Activated CD4-positive, alpha-beta T cell treated with anti-CD3 and anti-CD28 coated beads for 36 hours (primary cell): ENCODE results near the gene POC1B. TPM values are rescaled to one million over a fixed set of nuclear protein-coding genes. Genes with fewer than 3 reads are reported as not detected.

Experiments
- ATAC-seq: fragments of 200-7000 bp; cut with Tn5 transposase; one replicate; pipeline ENCODE4 v1.10.0; 2021; ENCODE audit warnings: mild to moderate bottlenecking, moderate library complexity
- CTCF ChIA-PET: fragments of 350-600 bp; sonication (Branson Sonifier 250); formaldehyde crosslinking; loops from one replicate; lab custom pipeline; 2021; ENCODE audit warnings: antibody characterized with exemption; lab: Charles Lee
- POLR2A ChIA-PET: fragments of 350-600 bp; sonication (Branson Sonifier 250); formaldehyde crosslinking; loops from one replicate; lab custom pipeline; 2021; ENCODE audit warnings: antibody characterized with exemption, inconsistent platforms; lab: Charles Lee
- DNase-seq: peaks from one replicate; pipeline ENCODE4 v3.0.0-alpha.2; 2020
- H3K27ac Mint-ChIP-seq: one replicate; pipeline ENCODE4 v1.8.0; 2021; ENCODE audit warnings: mixed read lengths
- H3K27me3 Mint-ChIP-seq: one replicate; pipeline ENCODE4 v1.8.0; 2021; ENCODE audit warnings: mixed read lengths
- H3K36me3 Mint-ChIP-seq: one replicate; pipeline ENCODE4 v1.8.0; 2021; ENCODE audit warnings: low read depth, mixed read lengths
- H3K4me1 Mint-ChIP-seq: one replicate; pipeline ENCODE4 v1.8.0; 2021; ENCODE audit warnings: mixed read lengths
- H3K4me3 Mint-ChIP-seq: one replicate; pipeline ENCODE4 v1.8.0; 2021; ENCODE audit warnings: mild to moderate bottlenecking, moderate library complexity, mixed read lengths
- H3K9me3 Mint-ChIP-seq: one replicate; pipeline ENCODE4 v1.8.0; 2021; ENCODE audit warnings: low read depth, mixed read lengths
- intact Hi-C, 2 experiments: fragments of 100-400 bp; cut with DNase I in 1 of 2; cut with micrococcal nuclease in 1 of 2; formaldehyde crosslinking; loops; one replicate each; pipeline versions ENCODE4 v1.14.2 to v1.15.1; 2022 to 2024; cut with DNase I, micrococcal nuclease
- total RNA-seq, 2 experiments: library from RNA; stranded (reverse); gene quantifications; one replicate each; pipeline ENCODE4 v1.2.3, GENCODE V29; 2021

The POC1B gene
- total RNA-seq, 2 experiments from 2014 or later, result 31.1 to 47.5 TPM

DNA sequence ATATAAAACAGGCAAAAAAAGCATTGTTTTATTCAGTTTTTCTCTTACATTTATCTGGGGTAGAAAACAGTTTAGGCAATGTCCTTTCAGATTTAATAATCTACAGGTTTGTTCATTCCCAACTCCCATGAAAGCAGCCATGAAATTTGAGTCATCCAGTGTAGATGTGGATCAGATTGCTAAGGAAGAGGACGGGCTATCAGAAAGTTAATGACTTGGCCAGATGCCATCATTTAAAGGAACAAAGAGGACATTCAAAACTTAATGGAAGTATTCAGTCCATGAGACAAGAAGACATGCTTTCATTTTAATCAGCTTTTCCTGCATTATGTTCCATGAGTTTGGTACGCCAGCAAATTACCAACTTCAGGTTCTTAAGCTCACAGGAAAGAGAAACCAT, 31.1 kb upstream of the POC1B start:
- ChIA-PET CTCF (no interaction called here), POLR2A (no interaction called here)
- no peaks in the 10 kb centered on the region for H3K27me3 Mint-ChIP-seq
- no peak overlapping the region for H3K27ac Mint-ChIP-seq
- no peaks in the 10 kb centered on the region for H3K9me3 Mint-ChIP-seq
- H3K4me1 Mint-ChIP-seq, result no peaks in the 10 kb centered on the region
- H3K36me3 Mint-ChIP-seq, result no peaks in the 10 kb centered on the region
- DNase-seq (no peak), ATAC-seq (no peak)
- intact Hi-C loops, result no loop called here
- H3K4me3 Mint-ChIP-seq, result no peak overlapping the region

- no peak for ATAC-seq
- no peaks in the 10 kb centered on the region for H3K27me3 Mint-ChIP-seq
- intact Hi-C loops, result no loop called here
- H3K4me1 Mint-ChIP-seq, result no peaks in the 10 kb centered on the region
- H3K4me3 Mint-ChIP-seq, result no peak overlapping the region
- ChIA-PET POLR2A (no interaction called here), CTCF (interaction anchor here (0.6 to 2.7 kb wide), 2 partner anchors 9 to 706 kb away, joined by 3 to 13 read pairs; no protein-coding TSS in a partner anchor)
- H3K36me3 Mint-ChIP-seq, result no peaks in the 10 kb centered on the region
- no peak for DNase-seq
- H3K27ac Mint-ChIP-seq, result no peak overlapping the region
- no peaks in the 10 kb centered on the region for H3K9me3 Mint-ChIP-seq
Measured at GRCh38 chr12:89552376-89552775, 26.5 kb upstream of the POC1B start.

- no peaks in the 10 kb centered on the region for H3K9me3 Mint-ChIP-seq
- no peaks in the 10 kb centered on the region for H3K36me3 Mint-ChIP-seq
- POLR2A ChIA-PET, result no interaction called here
- no peaks in the 10 kb centered on the region for H3K27me3 Mint-ChIP-seq
- intact Hi-C loops, result no loop called here
- no peak for ATAC-seq
- CTCF ChIA-PET, result interaction anchor here (0.6 to 2.7 kb wide), 2 partner anchors 8 to 706 kb away, joined by 3 to 13 read pairs; no protein-coding TSS in a partner anchor
- DNase-seq, result no peak
- H3K4me1 Mint-ChIP-seq, result no peaks in the 10 kb centered on the region
- H3K4me3 Mint-ChIP-seq, result no peak overlapping the region
- H3K27ac Mint-ChIP-seq, result no peak overlapping the region
Measured at GRCh38 chr12:89551747-89552146, 25.9 kb upstream of the POC1B start.

DNA sequence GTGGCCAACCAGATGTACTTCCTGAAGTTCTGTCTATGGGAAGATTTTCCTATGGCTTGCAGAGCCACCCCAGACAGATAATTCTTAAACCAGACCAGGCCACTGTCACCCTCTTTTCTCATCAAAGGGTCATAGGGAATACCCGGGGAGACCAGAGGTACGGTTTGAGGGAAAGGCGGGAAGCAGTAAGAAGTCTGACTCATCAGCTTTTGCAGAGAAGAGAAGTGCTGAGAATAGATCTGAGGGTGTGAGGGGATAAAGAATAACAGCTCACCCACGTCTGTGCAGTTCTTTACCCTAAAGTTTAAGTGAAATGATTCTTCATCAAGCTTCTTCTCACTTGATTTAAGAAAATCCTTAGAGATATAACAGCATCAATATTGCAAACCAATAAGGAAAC, 21.3 kb upstream of the POC1B start:
- H3K36me3 Mint-ChIP-seq, result no peaks in the 10 kb centered on the region
- H3K27ac Mint-ChIP-seq, result no peak overlapping the region
- no peak for DNase-seq
- H3K9me3 Mint-ChIP-seq, result no peaks in the 10 kb centered on the region
- ChIA-PET CTCF (interaction anchor here (0.6 to 1.0 kb wide), 3 partner anchors 553 to 967 kb away, joined by 3 read pairs; partner anchors contain the start of gene KITLG), POLR2A (no interaction called here)
- ATAC-seq, result no peak
- H3K4me3 Mint-ChIP-seq, result no peak overlapping the region
- intact Hi-C loops, result loop anchor here (10.0 kb wide), 1 partner anchor 708 kb away; no protein-coding TSS in a partner anchor
- peaks cover 4% of the 10 kb centered on the region for H3K4me1 Mint-ChIP-seq
- H3K27me3 Mint-ChIP-seq, result peaks cover 3% of the 10 kb centered on the region

DNA sequence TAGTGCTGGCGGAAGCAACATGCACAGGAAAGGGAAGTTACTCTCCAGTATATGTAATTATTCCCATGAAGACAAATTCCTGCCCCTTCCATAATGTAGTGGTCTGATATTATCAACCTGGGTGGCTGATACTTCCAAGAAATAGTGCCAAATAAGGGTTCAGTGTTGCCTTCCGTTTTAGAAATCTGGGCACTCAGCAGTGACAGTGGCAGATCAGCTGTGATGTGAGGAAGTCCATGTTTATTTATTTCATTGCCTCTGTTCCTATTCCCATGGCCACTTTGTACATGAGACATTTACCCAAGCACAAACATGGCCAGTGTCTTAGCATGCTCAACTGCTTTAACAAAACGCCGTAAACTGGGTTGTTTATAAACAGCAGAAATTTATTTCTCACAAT, 20.3 kb upstream of the POC1B start:
- Mint-ChIP-seq H3K4me3 (no peak overlapping the region), H3K4me1 (peaks cover 4% of the 10 kb centered on the region), H3K27ac (no peak overlapping the region), H3K27me3 (peaks cover 3% of the 10 kb centered on the region), H3K9me3 (no peaks in the 10 kb centered on the region), H3K36me3 (no peaks in the 10 kb centered on the region)
- intact Hi-C loops, result loop anchor here (10.0 kb wide), 1 partner anchor 709 kb away; no protein-coding TSS in a partner anchor
- ATAC-seq (no peak), DNase-seq (no peak)
- POLR2A ChIA-PET, result no interaction called here
- CTCF ChIA-PET, result no interaction called here

GRCh38 chr12:89544681-89545184, 18.9 kb upstream of the POC1B start:
- Mint-ChIP-seq H3K4me1 (peaks cover 4% of the 10 kb centered on the region), H3K36me3 (no peaks in the 10 kb centered on the region), H3K27me3 (peaks cover 3% of the 10 kb centered on the region), H3K4me3 (no peak overlapping the region), H3K27ac (no peak overlapping the region), H3K9me3 (no peaks in the 10 kb centered on the region)
- intact Hi-C loops, result loop anchor here (5.0 to 10.0 kb wide), 4 partner anchors 618 to 1398 kb away; no protein-coding TSS in a partner anchor
- no peak for ATAC-seq
- POLR2A ChIA-PET, result interaction anchor here (0.6 kb wide), 1 partner anchor 784 kb away, joined by 3 read pairs; no protein-coding TSS in a partner anchor
- DNase-seq, result no peak
- CTCF ChIA-PET, result interaction anchor here (0.6 to 2.8 kb wide), 21 partner anchors 8 to 1012 kb away, joined by 3 to 21 read pairs (median 4); partner anchors contain the start of genes ATP2B1 and GALNT4

DNA sequence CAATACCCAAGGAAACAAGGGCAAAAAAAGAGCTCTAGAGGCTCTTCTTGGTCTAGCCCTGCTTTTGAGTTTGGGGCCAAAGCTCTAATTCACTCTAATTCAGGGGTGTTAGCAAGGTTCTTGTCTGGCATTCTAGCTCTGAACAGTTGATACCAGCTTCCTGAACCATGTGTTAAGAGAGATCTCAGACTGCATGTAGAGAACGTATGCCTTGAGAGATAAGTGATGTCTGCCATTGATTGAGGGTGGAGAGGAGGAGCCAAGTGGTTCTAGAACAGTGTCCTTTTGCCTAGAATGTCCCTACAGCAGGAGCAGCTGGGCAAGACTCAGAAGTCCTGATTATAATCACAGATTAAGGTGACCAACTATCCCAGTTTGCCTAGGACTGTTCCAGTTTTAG, 18.2 kb upstream of the POC1B start:
- H3K36me3 Mint-ChIP-seq, result no peaks in the 10 kb centered on the region
- no peak overlapping the region for H3K4me3 Mint-ChIP-seq
- ChIA-PET CTCF (interaction anchor here (0.7 to 2.8 kb wide), 29 partner anchors 8 to 1151 kb away, joined by 3 to 21 read pairs (median 4); partner anchors contain the start of genes ATP2B1 and GALNT4), POLR2A (no interaction called here)
- H3K9me3 Mint-ChIP-seq, result no peaks in the 10 kb centered on the region
- H3K27me3 Mint-ChIP-seq, result peaks cover 3% of the 10 kb centered on the region
- DNase-seq (no peak), ATAC-seq (no peak)
- intact Hi-C loops, result loop anchor here (5.0 to 10.0 kb wide), 4 partner anchors 618 to 1398 kb away; no protein-coding TSS in a partner anchor
- H3K27ac Mint-ChIP-seq, result no peak overlapping the region
- H3K4me1 Mint-ChIP-seq, result peaks cover 4% of the 10 kb centered on the region

- ChIA-PET POLR2A (no interaction called here), CTCF (interaction anchor here (0.6 to 2.8 kb wide), 37 partner anchors 9 to 1152 kb away, joined by 3 to 21 read pairs (median 3); partner anchors contain the start of gene GALNT4)
- H3K4me1 Mint-ChIP-seq, result peaks cover 4% of the 10 kb centered on the region
- no peak overlapping the region for H3K4me3 Mint-ChIP-seq
- ATAC-seq, result peak; percentile 87
- H3K9me3 Mint-ChIP-seq, result no peaks in the 10 kb centered on the region
- H3K27me3 Mint-ChIP-seq, result peaks cover 3% of the 10 kb centered on the region
- no peak overlapping the region for H3K27ac Mint-ChIP-seq
- no peaks in the 10 kb centered on the region for H3K36me3 Mint-ChIP-seq
- intact Hi-C loops, result loop anchor here (1.0 to 10.0 kb wide), 10 partner anchors 166 to 1416 kb away; no protein-coding TSS in a partner anchor
- peak; percentile 77 for DNase-seq
Measured at GRCh38 chr12:89542912-89543592, 17.2 kb upstream of the POC1B start.

DNA sequence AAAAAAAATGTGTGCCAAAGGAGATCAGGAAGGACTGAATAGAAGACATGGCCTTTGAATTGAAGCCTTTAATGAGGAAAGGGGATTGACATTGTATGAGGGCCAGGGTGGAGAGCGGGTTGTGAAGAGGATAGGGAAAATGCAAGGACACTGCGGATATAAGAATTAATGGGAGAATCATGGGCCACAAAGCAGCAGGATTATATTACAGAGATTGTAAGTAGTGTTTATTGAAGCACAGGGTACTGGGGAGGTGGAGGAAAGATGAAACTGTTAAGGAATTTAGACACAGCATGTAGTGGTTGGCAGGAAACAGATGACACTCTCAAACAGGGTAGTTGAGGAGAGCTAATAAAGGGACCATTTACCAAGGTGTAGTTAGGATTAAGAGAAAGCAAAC, 16.4 kb upstream of the POC1B start:
- Mint-ChIP-seq H3K4me1 (peaks cover 4% of the 10 kb centered on the region), H3K36me3 (no peaks in the 10 kb centered on the region), H3K27ac (no peak overlapping the region), H3K9me3 (no peaks in the 10 kb centered on the region), H3K4me3 (no peak overlapping the region), H3K27me3 (peaks cover 3% of the 10 kb centered on the region)
- POLR2A ChIA-PET, result no interaction called here
- CTCF ChIA-PET, result interaction anchor here (0.6 to 2.8 kb wide), 10 partner anchors 9 to 561 kb away, joined by 3 to 21 read pairs (median 3); no protein-coding TSS in a partner anchor
- no peak for DNase-seq
- ATAC-seq, result no peak
- intact Hi-C loops, result loop anchor here (2.0 to 10.0 kb wide), 7 partner anchors 561 to 1417 kb away; no protein-coding TSS in a partner anchor

DNA sequence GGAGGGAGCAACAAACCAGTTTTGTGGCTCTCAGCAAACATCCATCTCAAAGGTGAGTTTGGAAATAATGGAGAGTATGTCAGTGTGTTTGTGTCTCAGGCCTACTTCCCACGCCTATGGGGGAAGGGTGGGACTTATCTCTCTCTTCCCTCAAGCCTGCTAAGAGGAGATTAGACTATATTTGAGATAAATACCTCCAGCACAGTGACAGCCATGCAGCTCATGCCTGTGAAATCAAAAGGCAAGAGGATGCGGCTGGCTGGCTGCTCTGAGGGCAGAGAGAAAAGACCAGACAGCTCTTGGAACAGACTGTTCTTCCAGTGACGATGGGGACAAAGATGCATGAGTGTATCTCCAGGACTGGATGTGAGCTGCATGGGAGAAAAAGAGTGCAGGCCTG, 14.7 kb upstream of the POC1B start:
- no peak overlapping the region for H3K4me3 Mint-ChIP-seq
- H3K27me3 Mint-ChIP-seq, result no peaks in the 10 kb centered on the region
- DNase-seq (no peak), ATAC-seq (no peak)
- intact Hi-C loops, result loop anchor here (5.0 to 10.0 kb wide), 4 partner anchors 622 to 1402 kb away; no protein-coding TSS in a partner anchor
- no peaks in the 10 kb centered on the region for H3K36me3 Mint-ChIP-seq
- no peaks in the 10 kb centered on the region for H3K9me3 Mint-ChIP-seq
- H3K4me1 Mint-ChIP-seq, result peaks cover 4% of the 10 kb centered on the region
- ChIA-PET CTCF (no interaction called here), POLR2A (no interaction called here)
- H3K27ac Mint-ChIP-seq, result no peak overlapping the region

DNA sequence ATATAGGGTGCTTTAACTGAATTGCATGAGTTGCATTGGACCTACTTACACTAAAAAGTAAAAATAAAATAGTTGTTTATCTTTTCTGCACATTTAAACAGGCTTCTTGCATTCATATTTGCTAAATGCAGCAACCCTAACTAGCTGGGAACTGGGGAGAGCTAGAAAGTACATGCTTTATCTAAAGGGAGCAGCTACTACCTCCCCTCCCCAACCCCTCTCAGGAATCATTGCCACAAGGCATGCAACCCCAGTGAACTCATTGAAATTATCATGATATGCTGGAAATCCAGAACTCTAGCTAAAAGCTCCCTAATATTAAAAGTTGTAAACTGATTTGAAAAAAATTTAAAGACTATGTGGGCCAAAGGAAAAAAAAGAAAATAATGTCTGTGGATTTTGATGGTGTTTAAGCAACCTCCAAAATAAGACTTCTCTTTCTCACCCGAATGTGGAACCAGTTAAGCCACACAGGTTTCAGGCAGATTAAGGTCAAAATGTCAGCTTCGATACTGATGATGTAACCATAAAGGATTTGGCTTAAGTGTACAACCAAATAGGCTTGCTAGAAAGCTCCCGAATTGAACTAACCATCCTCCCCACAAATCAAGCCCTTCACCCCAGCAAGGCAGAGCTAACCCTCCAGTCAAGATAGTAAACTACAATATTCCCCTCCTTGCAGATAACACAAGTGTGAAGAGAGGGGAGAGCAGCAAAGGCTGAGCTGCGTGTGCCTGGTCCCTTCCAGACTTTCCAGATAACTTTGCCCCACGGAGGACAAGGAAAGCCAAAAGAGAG, 13.8 kb upstream of the POC1B start:
- Mint-ChIP-seq H3K27ac (no peak overlapping the region), H3K27me3 (no peaks in the 10 kb centered on the region), H3K36me3 (no peaks in the 10 kb centered on the region), H3K4me1 (peaks cover 4% of the 10 kb centered on the region), H3K9me3 (no peaks in the 10 kb centered on the region), H3K4me3 (no peak overlapping the region)
- POLR2A ChIA-PET, result no interaction called here
- no peak for DNase-seq
- CTCF ChIA-PET, result interaction anchor here (0.6 to 0.7 kb wide), 2 partner anchors 43 to 68 kb away, joined by 3 to 4 read pairs; no protein-coding TSS in a partner anchor
- intact Hi-C loops, result loop anchor here (5.0 to 10.0 kb wide), 4 partner anchors 623 to 1403 kb away; no protein-coding TSS in a partner anchor
- no peak for ATAC-seq
